PC-3 (cell line): ENCODE data around the gene NUP62. TPM values are rescaled to one million over a fixed set of nuclear protein-coding genes. Genes with fewer than 3 reads are reported as not detected.
A peak's percentile ranks its signal among the peaks of the same experiment; 100 is the strongest.

Source experiments
- ATAC-seq: fragments of 200-7000 bp; cut with Tn5 transposase; 2 replicates; pipeline ENCODE4 v1.9.1; 2020; ENCODE audit warnings: mild to moderate bottlenecking, moderate library complexity
- BruUV-seq: library from RNA; stranded (reverse); fragments of 400-500 nt; replicated peaks from 2 replicates; lab custom pipeline; 2021; lab: Mats Ljungman, UMichigan
- CTCF ChIA-PET: fragments of 300-600 bp; sonication (Branson Sonifier 250); formaldehyde crosslinking; loops from one replicate; lab custom pipeline; 2022; ENCODE audit warnings: antibody characterized with exemption; lab: Charles Lee
- POLR2A ChIA-PET: fragments of 300-600 bp; sonication (Branson Sonifier 250); formaldehyde crosslinking; loops from one replicate; lab custom pipeline; 2022; ENCODE audit warnings: antibody characterized with exemption; ENCODE audit not compliant: unreplicated experiment; lab: Charles Lee
- DNase-seq: peaks from one replicate; pipeline ENCODE4 v3.0.0-alpha.2; 2015
- H2AFZ ChIP-seq: fragments of 300-600 bp; sonication (generic); 2 replicates; pipeline ENCODE4 v1.6.0; 2016; ENCODE audit warnings: antibody characterized with exemption, low read length
- H3F3A ChIP-seq: fragments of 300-600 bp; sonication (generic); one replicate; pipeline ENCODE4 v1.6.0; 2017; ENCODE audit warnings: antibody characterized with exemption, low read length, control low read depth, mild to moderate bottlenecking; ENCODE audit not compliant: unreplicated experiment
- H3K27ac ChIP-seq: fragments of 300-600 bp; sonication (generic); 2 replicates; pipeline ENCODE4 v1.5.1; 2016; ENCODE audit warnings: mild to moderate bottlenecking, low read length
- H3K27me3 ChIP-seq: fragments of 300-600 bp; sonication (generic); 2 replicates; pipeline ENCODE4 v1.6.1; 2016; ENCODE audit warnings: low read length, mixed read lengths
- H3K36me3 ChIP-seq: fragments of 300-600 bp; sonication (generic); 2 replicates; pipeline ENCODE4 v1.6.1; 2016; ENCODE audit warnings: low read depth, mixed run types, low read length, mixed read lengths
- H3K4me1 ChIP-seq: fragments of 300-600 bp; sonication (generic); 2 replicates; pipeline ENCODE4 v1.5.1; 2016; ENCODE audit warnings: low read length; ENCODE audit not compliant: insufficient read depth
- H3K4me2 ChIP-seq: fragments of 300-600 bp; sonication (generic); 2 replicates; pipeline ENCODE4 v1.6.0; 2016; ENCODE audit warnings: low read length
- H3K4me3 ChIP-seq: fragments of 300-600 bp; sonication (generic); 2 replicates; pipeline ENCODE4 v1.5.1; 2016; ENCODE audit warnings: mild to moderate bottlenecking, low read length, mixed read lengths
- H3K79me2 ChIP-seq: fragments of 300-600 bp; sonication (generic); 2 replicates; pipeline ENCODE4 v1.6.1; 2017; ENCODE audit warnings: low read length, mixed read lengths
- H3K9ac ChIP-seq: fragments of 300-600 bp; sonication (generic); 2 replicates; pipeline ENCODE4 v1.6.0; 2016; ENCODE audit warnings: mild to moderate bottlenecking, low read length
- H3K9me2 ChIP-seq: fragments of 300-600 bp; sonication (generic); replicated peaks from 2 replicates; pipeline ENCODE4 v1.6.1; 2016; ENCODE audit warnings: mixed run types, low read length, mixed read lengths
- H3K9me3 ChIP-seq: fragments of 300-600 bp; sonication (generic); 2 replicates; pipeline ENCODE4 v1.6.1; 2016; ENCODE audit warnings: low read length, mixed read lengths
- H4K20me1 ChIP-seq: fragments of 300-600 bp; sonication (generic); 2 replicates; pipeline ENCODE4 v1.6.1; 2016; ENCODE audit warnings: low read length, mixed read lengths
- CTCF ChIP-seq: fragments of 300-600 bp; sonication (generic); conservative IDR thresholded peaks from 2 replicates; pipeline ENCODE4 v1.5.1; 2017; ENCODE audit warnings: antibody characterized with exemption, low read depth, mild to moderate bottlenecking, low read length
- EZH2 ChIP-seq: fragments of 300-600 bp; sonication (generic); IDR thresholded peaks from one replicate; pipeline ENCODE4 v1.6.1; 2017; ENCODE audit warnings: antibody characterized with exemption, mild to moderate bottlenecking, low read length; ENCODE audit not compliant: unreplicated experiment
- EZH2phosphoT487 ChIP-seq: fragments of 300-600 bp; sonication (generic); IDR thresholded peaks from 2 replicates; pipeline ENCODE4 v1.6.1; 2018; ENCODE audit warnings: mild to moderate bottlenecking, antibody characterized with exemption, low read length, borderline replicate concordance
- intact Hi-C: fragments of 100-400 bp; cut with micrococcal nuclease; formaldehyde crosslinking; loops from 2 replicates; pipeline ENCODE4 v1.9.0; 2023
- total RNA-seq: library from RNA; depleted of rRNA; stranded (reverse); fragments of >200 nt; gene quantifications from 2 replicates; pipeline ENCODE4 v1.2.3, GENCODE V29; 2014

Gene NUP62
- total RNA-seq, 1 experiment from 2014 or later: 129 TPM

- TF ChIP-seq EZH2 (no peak), CTCF (no peak)
- H3K27me3 ChIP-seq: no peaks in the 10 kb centered on the region
- H3K36me3 ChIP-seq: no peaks in the 10 kb centered on the region
- no peak overlapping the region for H2AFZ ChIP-seq
- no peak overlapping the region for H3K4me3 ChIP-seq
- no peaks in the 10 kb centered on the region for H4K20me1 ChIP-seq
- H3K4me1 ChIP-seq: no peaks in the 10 kb centered on the region
- CTCF ChIA-PET: no interaction called here
- peaks cover 3% of the 10 kb centered on the region for H3F3A ChIP-seq
- no peak overlapping the region for H3K27ac ChIP-seq
- DNase-seq: no peak
- ATAC-seq: peak; percentile 32
- POLR2A ChIA-PET: no interaction called here
- H3K79me2 ChIP-seq: no peaks in the 10 kb centered on the region
- H3K9me2 ChIP-seq: no peaks in the 10 kb centered on the region
- BruUV-seq: no TSS peak
- intact Hi-C loops: no loop called here
- no peak overlapping the region for H3K4me2 ChIP-seq
- no peak overlapping the region for H3K9ac ChIP-seq
- no peaks in the 10 kb centered on the region for H3K9me3 ChIP-seq
Observed at GRCh38 chr19:49890349-49891311, 38.7 kb downstream of the NUP62 start.

- TF ChIP-seq EZH2: no peak
- TF ChIP-seq EZH2phosphoT487: no peak
- TF ChIP-seq CTCF: no peak
- no peaks in the 10 kb centered on the region for H3K27me3 ChIP-seq
- no peak overlapping the region for H3K9ac ChIP-seq
- no peaks in the 10 kb centered on the region for H3K9me2 ChIP-seq
- peaks cover 3% of the 10 kb centered on the region for H3F3A ChIP-seq
- ChIA-PET POLR2A (no interaction called here), CTCF (no interaction called here)
- BruUV-seq: no TSS peak
- H3K4me2 ChIP-seq: no peak overlapping the region
- no peaks in the 10 kb centered on the region for H3K9me3 ChIP-seq
- H3K27ac ChIP-seq: no peak overlapping the region
- no peak overlapping the region for H3K4me3 ChIP-seq
- ATAC-seq (no peak), DNase-seq (no peak)
- H3K4me1 ChIP-seq: peaks cover 2% of the 10 kb centered on the region
- no peak overlapping the region for H2AFZ ChIP-seq
- H3K36me3 ChIP-seq: no peaks in the 10 kb centered on the region
- H3K79me2 ChIP-seq: no peaks in the 10 kb centered on the region
- no peaks in the 10 kb centered on the region for H4K20me1 ChIP-seq
- intact Hi-C loops: no loop called here
Observed at GRCh38 chr19:49889687-49890348, 39.5 kb downstream of the NUP62 start.
